CD8-positive, alpha-beta memory T cell (primary cell): Measurements from ENCODE around the gene ALDH7A1. TPM values are rescaled to one million over a fixed set of nuclear protein-coding genes. Genes with fewer than 3 reads are reported as not detected.

Experiments
- CTCF ChIA-PET: fragments of 350-600 bp; sonication (Branson Sonifier 250); formaldehyde crosslinking; loops from one replicate; lab custom pipeline; 2021; ENCODE audit warnings: antibody characterized with exemption; lab: Charles Lee
- POLR2A ChIA-PET: fragments of 350-600 bp; sonication (Branson Sonifier 250); formaldehyde crosslinking; loops from one replicate; lab custom pipeline; 2021; ENCODE audit warnings: antibody characterized with exemption; lab: Charles Lee
- DNase-seq, 5 donors: peaks; one replicate each; pipeline versions ENCODE4 v3.0.0 to v3.0.0-alpha.2; 2020 to 2022; ENCODE audit warnings: mixed read lengths in 1 of 5
- H3K27ac ChIP-seq: one replicate; pipeline ENCODE4 v1.7.0; 2013; ENCODE audit warnings: low read depth, mild to moderate bottlenecking, low read length, moderate library complexity
- H3K27me3 ChIP-seq: 2 replicates; pipeline ENCODE4 v1.7.0; 2013; ENCODE audit warnings: low read length, mild to moderate bottlenecking; ENCODE audit not compliant: insufficient read depth, poor library complexity, severe bottlenecking
- H3K36me3 ChIP-seq: 2 replicates; pipeline ENCODE4 v1.7.0; 2013; ENCODE audit warnings: mild to moderate bottlenecking, low read length, moderate library complexity; ENCODE audit not compliant: insufficient read depth
- H3K4me1 ChIP-seq: 2 replicates; pipeline ENCODE4 v1.7.0; 2013; ENCODE audit warnings: mild to moderate bottlenecking, low read length, moderate library complexity; ENCODE audit not compliant: insufficient read depth
- H3K4me3 ChIP-seq: 2 replicates; pipeline ENCODE4 v1.7.0; 2013; ENCODE audit warnings: mild to moderate bottlenecking, low read length
- H3K9me3 ChIP-seq: 2 replicates; pipeline ENCODE4 v1.7.0; 2013; ENCODE audit warnings: mild to moderate bottlenecking, low read length
- H3K27ac Mint-ChIP-seq, 8 donors: one replicate each; pipeline ENCODE4 v1.8.0; 2020 to 2021; ENCODE audit warnings: mixed read lengths in 8 of 8, mild to moderate bottlenecking in 6 of 8, inconsistent platforms in 3 of 8, moderate library complexity in 3 of 8
- H3K27me3 Mint-ChIP-seq, 2 donors: one replicate each; pipeline ENCODE4 v1.8.0; 2020 to 2021; ENCODE audit warnings: mixed read lengths in 2 of 2, mild to moderate bottlenecking in 1 of 2, moderate library complexity in 1 of 2
- H3K36me3 Mint-ChIP-seq, 3 donors: one replicate each; pipeline ENCODE4 v1.8.0; 2020 to 2021; ENCODE audit warnings: mixed read lengths in 3 of 3, inconsistent platforms in 1 of 3, mild to moderate bottlenecking in 1 of 3
- H3K4me1 Mint-ChIP-seq, 3 donors: one replicate each; pipeline ENCODE4 v1.8.0; 2020 to 2021; ENCODE audit warnings: mixed read lengths in 3 of 3, inconsistent platforms in 1 of 3, mild to moderate bottlenecking in 1 of 3
- H3K4me3 Mint-ChIP-seq, 7 donors: one replicate each; pipeline ENCODE4 v1.8.0; 2020 to 2021; ENCODE audit warnings: mixed read lengths in 7 of 7, mild to moderate bottlenecking in 6 of 7, moderate library complexity in 4 of 7, inconsistent platforms in 2 of 7
- H3K9me3 Mint-ChIP-seq, 5 donors: one replicate each; pipeline ENCODE4 v1.8.0; 2020 to 2022; ENCODE audit warnings: mixed read lengths in 5 of 5, mild to moderate bottlenecking in 3 of 5, moderate library complexity in 2 of 5, inconsistent platforms in 1 of 5
- polyA plus RNA-seq: library from polyadenylated mRNA; unstranded; fragments of 300-500 nt; fragmentation: Illumina TruSeq; gene quantifications from one replicate; pipeline ENCODE4 v1.2.3, GENCODE V29; 2021
- total RNA-seq, 2 experiments: library from RNA; stranded (reverse); gene quantifications; one replicate each; pipeline ENCODE4 v1.2.3, GENCODE V29; 2021

Gene ALDH7A1
- total and polyA plus RNA-seq, 3 experiments from 2014 or later, result 3.3 to 5.2 (median 4.4) TPM

- ChIA-PET CTCF (interaction anchor here (1.7 kb wide), 1 partner anchor 15 kb away, joined by 3 read pairs; no protein-coding TSS in a partner anchor), POLR2A (interaction anchor here (0.8 kb wide), 1 partner anchor 24 kb away, joined by 3 read pairs; no protein-coding TSS in a partner anchor)
- Mint-ChIP-seq H3K9me3 (no peaks in the 10 kb centered on the region), H3K27me3 (peaks cover 0 to 3% of the 10 kb centered on the region in 2 donors), H3K36me3 (no peaks in the 10 kb centered on the region), H3K4me1 (no peaks in the 10 kb centered on the region), H3K27ac (no peak overlapping the region), H3K4me3 (no peak overlapping the region)
- Histone ChIP-seq H3K27ac (no peak overlapping the region), H3K4me1 (no peaks in the 10 kb centered on the region), H3K36me3 (no peaks in the 10 kb centered on the region), H3K27me3 (no peaks in the 10 kb centered on the region), H3K9me3 (no peaks in the 10 kb centered on the region), H3K4me3 (no peak overlapping the region)
- no peak for DNase-seq
These were observed 78.9 kb downstream of the ALDH7A1 start for GRCh38 chr5:126516133-126516532.

GRCh38 chr5:126515337-126515736 is 79.7 kb downstream of the ALDH7A1 start:
- Mint-ChIP-seq H3K9me3 (no peaks in the 10 kb centered on the region), H3K4me3 (no peak overlapping the region), H3K36me3 (no peaks in the 10 kb centered on the region), H3K27ac (peak overlapping the region in 1 of 8 donors; percentile 15), H3K4me1 (peaks cover 3 to 5% (median 3%) of the 10 kb centered on the region in 3 donors), H3K27me3 (peaks cover 0 to 3% of the 10 kb centered on the region in 2 donors)
- DNase-seq, result no peak
- Histone ChIP-seq H3K27me3 (no peaks in the 10 kb centered on the region), H3K27ac (no peak overlapping the region), H3K9me3 (no peaks in the 10 kb centered on the region), H3K4me3 (no peak overlapping the region), H3K4me1 (no peaks in the 10 kb centered on the region), H3K36me3 (no peaks in the 10 kb centered on the region)
- POLR2A ChIA-PET, result interaction anchor here (0.8 kb wide), 1 partner anchor 25 kb away, joined by 3 read pairs; no protein-coding TSS in a partner anchor
- CTCF ChIA-PET, result interaction anchor here (1.7 kb wide), 1 partner anchor 14 kb away, joined by 3 read pairs; no protein-coding TSS in a partner anchor

- Mint-ChIP-seq H3K4me3 (no peak overlapping the region), H3K36me3 (no peaks in the 10 kb centered on the region), H3K9me3 (no peaks in the 10 kb centered on the region), H3K4me1 (peaks cover 5 to 7% (median 6%) of the 10 kb centered on the region in 3 donors), H3K27ac (peak overlapping the region in 1 of 8 donors; percentile 36), H3K27me3 (peaks cover 0 to 2% of the 10 kb centered on the region in 2 donors)
- H3K4me3 ChIP-seq, result no peak overlapping the region
- no peaks in the 10 kb centered on the region for H3K36me3 ChIP-seq
- H3K27me3 ChIP-seq, result no peaks in the 10 kb centered on the region
- no peak for DNase-seq
- H3K27ac ChIP-seq, result no peak overlapping the region
- H3K4me1 ChIP-seq, result peaks cover 4% of the 10 kb centered on the region
- ChIA-PET CTCF (interaction anchor here (1.7 kb wide), 1 partner anchor 13 kb away, joined by 3 read pairs; no protein-coding TSS in a partner anchor), POLR2A (no interaction called here)
- no peaks in the 10 kb centered on the region for H3K9me3 ChIP-seq
These were observed 80.4 kb downstream of the ALDH7A1 start for GRCh38 chr5:126514558-126515141.

GRCh38 chr5:126514131-126514557 is 80.9 kb downstream of the ALDH7A1 start:
- H3K27ac ChIP-seq, result no peak overlapping the region
- POLR2A ChIA-PET, result no interaction called here
- no peaks in the 10 kb centered on the region for H3K36me3 ChIP-seq
- H3K4me3 Mint-ChIP-seq, result no peak overlapping the region
- peaks cover 9% of the 10 kb centered on the region for H3K4me1 ChIP-seq
- no peak overlapping the region for H3K27ac Mint-ChIP-seq
- no peaks in the 10 kb centered on the region for H3K9me3 ChIP-seq
- H3K27me3 Mint-ChIP-seq, result no peaks in the 10 kb centered on the region
- H3K36me3 Mint-ChIP-seq, result no peaks in the 10 kb centered on the region
- DNase-seq, result no peak
- no peak overlapping the region for H3K4me3 ChIP-seq
- no peaks in the 10 kb centered on the region for H3K27me3 ChIP-seq
- peaks cover 8 to 12% (median 11%) of the 10 kb centered on the region in 3 donors for H3K4me1 Mint-ChIP-seq
- H3K9me3 Mint-ChIP-seq, result no peaks in the 10 kb centered on the region
- CTCF ChIA-PET, result interaction anchor here (1.7 kb wide), 1 partner anchor 13 kb away, joined by 3 read pairs; no protein-coding TSS in a partner anchor

- Mint-ChIP-seq H3K36me3 (no peaks in the 10 kb centered on the region), H3K4me1 (peaks cover 13 to 17% (median 15%) of the 10 kb centered on the region in 3 donors), H3K27me3 (no peaks in the 10 kb centered on the region), H3K4me3 (no peak overlapping the region), H3K9me3 (no peaks in the 10 kb centered on the region), H3K27ac (no peak overlapping the region)
- CTCF ChIA-PET, result interaction anchor here (2.4 kb wide), 1 partner anchor 14 kb away, joined by 11 read pairs; no protein-coding TSS in a partner anchor
- Histone ChIP-seq H3K4me3 (no peak overlapping the region), H3K4me1 (peaks cover 12% of the 10 kb centered on the region), H3K27ac (peak overlapping the region; percentile 45), H3K36me3 (no peaks in the 10 kb centered on the region), H3K27me3 (no peaks in the 10 kb centered on the region), H3K9me3 (no peaks in the 10 kb centered on the region)
- no peak for DNase-seq
- POLR2A ChIA-PET, result no interaction called here
These were observed 81.3 kb downstream of the ALDH7A1 start for GRCh38 chr5:126513703-126514102.

- DNase-seq, result no peak
- Histone ChIP-seq H3K4me1 (peaks cover 16% of the 10 kb centered on the region), H3K27ac (peak overlapping the region; percentile 45), H3K36me3 (no peaks in the 10 kb centered on the region), H3K27me3 (no peaks in the 10 kb centered on the region), H3K4me3 (no peak overlapping the region), H3K9me3 (no peaks in the 10 kb centered on the region)
- Mint-ChIP-seq H3K36me3 (no peaks in the 10 kb centered on the region), H3K27ac (no peak overlapping the region), H3K4me3 (no peak overlapping the region), H3K4me1 (peaks cover 16 to 21% (median 20%) of the 10 kb centered on the region in 3 donors), H3K9me3 (no peaks in the 10 kb centered on the region), H3K27me3 (no peaks in the 10 kb centered on the region)
- POLR2A ChIA-PET, result no interaction called here
- CTCF ChIA-PET, result interaction anchor here (0.9 to 2.4 kb wide), 4 partner anchors 14 to 33 kb away, joined by 3 to 11 read pairs (median 4); no protein-coding TSS in a partner anchor
These were observed 81.7 kb downstream of the ALDH7A1 start for GRCh38 chr5:126513302-126513701.

GRCh38 chr5:126512451-126512850 is 82.6 kb downstream of the ALDH7A1 start:
- no peaks in the 10 kb centered on the region for H3K9me3 ChIP-seq
- no peaks in the 10 kb centered on the region for H3K36me3 ChIP-seq
- Mint-ChIP-seq H3K27ac (peak overlapping the region in 1 of 8 donors; percentile 31), H3K36me3 (no peaks in the 10 kb centered on the region), H3K4me1 (peaks cover 21 to 25% (median 25%) of the 10 kb centered on the region in 3 donors), H3K27me3 (no peaks in the 10 kb centered on the region), H3K4me3 (no peak overlapping the region), H3K9me3 (no peaks in the 10 kb centered on the region)
- no peak overlapping the region for H3K27ac ChIP-seq
- H3K4me3 ChIP-seq, result no peak overlapping the region
- no peak for DNase-seq
- ChIA-PET CTCF (interaction anchor here (0.9 to 2.4 kb wide), 4 partner anchors 13 to 34 kb away, joined by 3 to 11 read pairs (median 4); no protein-coding TSS in a partner anchor), POLR2A (no interaction called here)
- H3K4me1 ChIP-seq, result peaks cover 25% of the 10 kb centered on the region
- no peaks in the 10 kb centered on the region for H3K27me3 ChIP-seq

- Mint-ChIP-seq H3K9me3 (no peaks in the 10 kb centered on the region), H3K36me3 (peaks cover 0 to 4% (median 0%) of the 10 kb centered on the region in 3 donors), H3K4me3 (no peak overlapping the region), H3K27ac (peak overlapping the region in 2 of 8 donors; percentile 2 to 68), H3K4me1 (peaks cover 23 to 28% (median 27%) of the 10 kb centered on the region in 3 donors), H3K27me3 (no peaks in the 10 kb centered on the region)
- H3K27me3 ChIP-seq, result no peaks in the 10 kb centered on the region
- ChIA-PET CTCF (interaction anchor here (1.0 to 2.4 kb wide), 3 partner anchors 12 to 27 kb away, joined by 3 to 11 read pairs (median 4); no protein-coding TSS in a partner anchor), POLR2A (no interaction called here)
- no peaks in the 10 kb centered on the region for H3K9me3 ChIP-seq
- no peak overlapping the region for H3K27ac ChIP-seq
- H3K4me1 ChIP-seq, result peaks cover 26% of the 10 kb centered on the region
- no peak overlapping the region for H3K4me3 ChIP-seq
- no peaks in the 10 kb centered on the region for H3K36me3 ChIP-seq
- no peak for DNase-seq
These were observed 83.1 kb downstream of the ALDH7A1 start for GRCh38 chr5:126511961-126512360.
